Fibroblast of peridontal ligament (primary cell): ENCODE data around the gene TMEM271.
"Not testable (repeated sequence)": the region's sequence is repeated elsewhere in the genome, so short reads cannot be mapped to it uniquely, and the experiment has no call there.

Source experiments
- DNase-seq: peaks from one replicate; pipeline ENCODE4 v3.0.0-alpha.2; 2010; ENCODE audit errors: extremely low read depth

Gene TMEM271

GRCh38 chr4:609400-610050 is 33.4 kb upstream of the TMEM271 start:
- no peak for DNase-seq

- DNase-seq, result no peak
Observed at GRCh38 chr4:608236-608635, 32.1 kb upstream of the TMEM271 start.

GRCh38 chr4:605702-606425 is 29.8 kb upstream of the TMEM271 start:
- DNase-seq, result no peak

- DNase-seq, result no peak
Observed at GRCh38 chr4:604131-604530, 28.0 kb upstream of the TMEM271 start.

GRCh38 chr4:602559-602942 is 26.5 kb upstream of the TMEM271 start:
- DNase-seq, result no peak

- DNase-seq, result no peak
Observed at GRCh38 chr4:601612-602558, 25.8 kb upstream of the TMEM271 start.

GRCh38 chr4:600850-601515 is 24.9 kb upstream of the TMEM271 start:
- DNase-seq, result no peak

- DNase-seq, result no peak
Observed at GRCh38 chr4:600166-600565, 24.1 kb upstream of the TMEM271 start.

- DNase-seq, result no peak
Observed at GRCh38 chr4:598925-599324, 22.8 kb upstream of the TMEM271 start.

- no peak for DNase-seq
Observed at GRCh38 chr4:592825-593520, 16.9 kb upstream of the TMEM271 start.

GRCh38 chr4:592178-592577 is 16.1 kb upstream of the TMEM271 start:
- DNase-seq, result not testable (repeated sequence)

- DNase-seq, result no peak
Observed at GRCh38 chr4:590313-590841, 14.3 kb upstream of the TMEM271 start.

- no peak for DNase-seq
Observed at GRCh38 chr4:589219-589963, 13.3 kb upstream of the TMEM271 start.

GRCh38 chr4:588351-588849 is 12.3 kb upstream of the TMEM271 start:
- no peak for DNase-seq

- no peak for DNase-seq
Observed at GRCh38 chr4:587671-588350, 11.7 kb upstream of the TMEM271 start.

- DNase-seq, result no peak
Observed at GRCh38 chr4:583820-584219, 7.7 kb upstream of the TMEM271 start.

GRCh38 chr4:581753-582361 is 5.8 kb upstream of the TMEM271 start:
- DNase-seq, result no peak

- no peak for DNase-seq
Observed at GRCh38 chr4:581181-581580, 5.1 kb upstream of the TMEM271 start.

GRCh38 chr4:579543-580175 is 3.6 kb upstream of the TMEM271 start:
- DNase-seq, result no peak
